Fibroblast of skin of scalp (primary cell): ENCODE measurements around the gene CALY. TPM values are rescaled to one million over a fixed set of nuclear protein-coding genes. Genes with fewer than 3 reads are reported as not detected.
"Not testable (repeated sequence)": the region's sequence is repeated elsewhere in the genome, so short reads cannot be mapped to it uniquely, and the experiment has no call there.

Experiments
- DNase-seq: peaks from one replicate; pipeline ENCODE4 v3.0.0-alpha.2; 2013
- polyA plus RNA-seq, 2 experiments: library from polyadenylated mRNA; unstranded; fragments of 120-200 nt; gene quantifications; one replicate each; pipeline ENCODE4 v1.2.1, GENCODE V29; 2013; ENCODE audit not compliant: insufficient read length in 2 of 2

Gene CALY, protein sequence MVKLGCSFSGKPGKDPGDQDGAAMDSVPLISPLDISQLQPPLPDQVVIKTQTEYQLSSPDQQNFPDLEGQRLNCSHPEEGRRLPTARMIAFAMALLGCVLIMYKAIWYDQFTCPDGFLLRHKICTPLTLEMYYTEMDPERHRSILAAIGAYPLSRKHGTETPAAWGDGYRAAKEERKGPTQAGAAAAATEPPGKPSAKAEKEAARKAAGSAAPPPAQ
- 0.23 TPM for polyA plus RNA-seq (2013, experiment 1 of 2; ENCODE audit: insufficient read length)
- polyA plus RNA-seq (2013, experiment 2 of 2; ENCODE audit: insufficient read length): 0.78 TPM

DNA sequence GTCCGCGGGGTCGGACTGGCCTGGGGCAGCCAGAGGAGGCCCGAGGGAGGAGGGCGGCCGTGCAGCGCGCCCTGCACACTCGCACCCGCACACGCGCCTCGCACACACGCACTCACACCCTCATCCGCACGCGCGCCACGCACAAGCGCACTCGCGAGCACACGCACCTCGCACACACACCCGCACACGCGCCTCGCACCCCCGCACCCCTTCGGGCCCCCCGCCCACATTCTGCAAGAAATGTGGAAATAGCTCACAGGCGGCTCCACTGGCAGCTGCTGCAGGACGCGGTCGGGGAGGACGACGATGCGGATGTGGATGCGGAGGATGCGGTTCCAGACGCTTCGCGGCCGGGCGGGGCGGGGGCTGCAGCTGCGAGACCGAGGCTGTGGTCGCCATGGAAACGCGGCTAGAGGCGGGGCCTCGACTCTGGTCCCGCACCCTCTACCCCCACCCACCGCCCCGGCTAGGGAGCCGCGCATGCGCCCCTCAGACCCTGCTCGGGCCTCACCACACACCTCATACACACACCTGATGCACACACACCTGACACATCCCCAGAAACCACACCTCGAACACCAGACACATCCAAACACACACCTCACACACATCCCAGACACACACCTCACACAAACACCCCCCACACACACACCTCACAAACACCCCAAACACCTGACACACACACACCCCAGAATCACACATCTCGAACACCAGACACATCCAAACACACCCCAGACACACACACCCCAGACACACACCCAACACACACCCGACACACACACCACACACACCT is at the start of gene CALY:
Gene CALY, minus strand, starts transcription at position 320 of the 793 bp plus-strand sequence. CDS start 7,907 bp downstream, outside the sequence.
- DNase-seq: no peak

DNA sequence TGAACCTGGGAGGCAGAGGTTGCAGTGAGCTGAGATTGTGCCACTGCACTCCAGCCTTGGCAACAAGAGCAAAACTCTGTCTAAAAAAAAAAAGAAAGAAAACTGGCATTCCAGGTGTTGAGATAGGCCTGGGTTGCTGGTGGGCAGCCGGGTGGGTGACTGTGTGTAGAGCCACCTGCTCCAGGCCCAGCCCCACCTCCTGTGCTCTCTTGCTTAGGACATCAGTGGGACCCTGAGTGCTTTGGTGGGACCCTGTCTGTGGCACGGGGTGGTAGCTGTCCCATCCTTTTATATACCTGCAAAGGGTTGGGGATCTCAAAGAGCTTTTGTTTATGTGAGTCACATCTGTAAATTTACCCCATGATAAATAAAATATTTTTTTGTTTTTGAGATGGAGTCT is 48.5 kb upstream of the CALY start:
- DNase-seq: no peak

DNA sequence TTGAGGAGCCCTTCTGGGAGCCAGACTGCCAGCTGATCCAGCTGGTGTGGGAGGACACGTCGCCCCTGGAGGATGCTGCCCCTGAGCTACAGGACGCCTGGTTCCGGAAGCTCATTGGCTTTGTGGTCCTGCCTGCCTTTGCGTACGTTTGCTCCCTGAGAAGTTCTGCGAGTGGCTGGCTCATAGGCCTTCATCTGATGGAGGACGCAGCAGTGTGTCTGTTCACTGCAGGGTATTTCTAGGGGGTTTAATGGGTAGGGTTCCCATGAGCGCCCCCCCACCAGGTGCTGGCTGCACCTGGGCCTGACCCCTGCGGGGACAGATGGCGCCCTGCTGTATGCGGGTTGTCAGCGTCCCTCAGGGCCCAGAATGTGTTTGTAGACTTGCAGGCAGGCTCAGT is 47.4 kb upstream of the CALY start:
- no peak for DNase-seq

DNA sequence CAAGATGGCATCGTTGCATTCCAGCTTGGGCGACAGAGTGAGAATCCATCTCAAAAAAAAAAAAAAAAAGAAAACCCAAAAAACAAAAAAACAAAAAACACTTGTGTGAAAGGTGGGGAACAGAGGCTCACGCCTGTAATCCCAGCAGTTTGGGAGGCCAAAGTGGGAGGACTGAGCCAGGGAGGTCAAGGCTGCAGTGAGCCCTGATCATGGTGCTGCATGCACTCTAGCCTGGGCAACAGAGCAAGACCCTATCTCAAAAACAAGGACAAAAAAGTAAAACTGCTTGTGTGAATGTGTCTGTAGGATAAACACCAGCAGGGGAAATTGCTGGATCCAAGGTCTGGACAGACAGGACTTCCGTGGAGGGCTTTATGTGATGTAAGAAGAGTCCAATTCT is 46.9 kb upstream of the CALY start:
- no peak for DNase-seq

DNA sequence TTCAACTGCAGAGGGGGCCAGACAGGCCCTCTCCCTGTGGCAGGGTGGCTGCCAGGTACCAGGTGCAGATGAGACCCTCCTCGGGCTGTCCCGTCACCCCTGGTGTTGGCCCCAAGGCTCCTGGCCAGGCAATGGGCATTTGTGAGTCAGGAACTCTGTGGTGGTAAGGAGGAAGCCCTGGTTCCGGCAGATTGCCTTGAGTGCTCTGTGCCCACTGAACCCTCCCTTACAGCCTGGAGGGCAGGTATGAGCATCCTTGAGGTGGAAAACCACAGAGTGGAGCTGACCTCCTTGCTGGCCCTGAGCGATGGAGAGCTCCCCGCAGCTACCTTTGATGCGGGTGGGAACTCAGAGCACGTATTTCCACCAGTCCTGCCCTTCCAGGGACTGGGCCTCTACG is 44.3 kb upstream of the CALY start:
- DNase-seq: no peak

DNA sequence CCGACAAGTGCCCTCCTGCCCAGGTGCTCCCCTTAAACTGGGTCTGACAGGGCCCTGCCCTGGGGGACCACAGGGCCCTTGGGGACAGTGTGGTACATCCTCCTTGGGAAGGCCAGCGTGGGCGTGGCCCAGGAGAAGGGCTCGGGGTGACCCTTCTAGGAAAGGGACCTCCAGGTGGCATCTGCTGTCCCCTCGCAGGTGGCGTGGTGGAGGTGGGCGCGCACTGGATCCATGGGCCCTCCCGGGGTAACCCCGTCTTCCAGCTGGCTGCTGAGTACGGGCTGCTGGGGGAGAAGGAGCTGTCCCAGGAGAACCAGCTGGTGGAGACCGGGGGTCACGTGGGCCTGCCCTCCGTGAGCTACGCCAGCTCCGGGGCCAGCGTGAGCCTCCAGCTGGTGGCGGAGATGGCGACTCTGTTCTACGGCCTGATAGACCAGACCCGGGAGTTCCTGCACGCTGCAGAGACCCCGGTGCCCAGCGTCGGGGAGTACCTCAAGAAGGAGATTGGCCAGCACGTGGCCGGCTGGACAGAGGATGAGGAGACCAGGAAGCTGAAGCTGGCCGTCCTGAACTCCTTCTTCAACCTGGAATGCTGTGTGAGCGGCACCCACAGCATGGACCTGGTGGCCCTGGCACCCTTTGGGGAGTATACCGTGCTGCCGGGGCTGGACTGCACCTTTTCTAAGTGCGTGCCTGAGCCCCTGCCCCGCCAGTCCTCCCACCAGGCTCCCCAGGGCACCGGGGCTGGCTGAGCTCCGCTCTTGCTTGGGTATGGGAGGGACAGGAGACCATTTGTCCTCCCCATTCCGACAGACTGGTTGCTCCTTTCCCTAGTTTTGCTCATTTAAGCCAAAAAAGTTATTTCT is 43.3 kb upstream of the CALY start:
- no peak for DNase-seq

DNA sequence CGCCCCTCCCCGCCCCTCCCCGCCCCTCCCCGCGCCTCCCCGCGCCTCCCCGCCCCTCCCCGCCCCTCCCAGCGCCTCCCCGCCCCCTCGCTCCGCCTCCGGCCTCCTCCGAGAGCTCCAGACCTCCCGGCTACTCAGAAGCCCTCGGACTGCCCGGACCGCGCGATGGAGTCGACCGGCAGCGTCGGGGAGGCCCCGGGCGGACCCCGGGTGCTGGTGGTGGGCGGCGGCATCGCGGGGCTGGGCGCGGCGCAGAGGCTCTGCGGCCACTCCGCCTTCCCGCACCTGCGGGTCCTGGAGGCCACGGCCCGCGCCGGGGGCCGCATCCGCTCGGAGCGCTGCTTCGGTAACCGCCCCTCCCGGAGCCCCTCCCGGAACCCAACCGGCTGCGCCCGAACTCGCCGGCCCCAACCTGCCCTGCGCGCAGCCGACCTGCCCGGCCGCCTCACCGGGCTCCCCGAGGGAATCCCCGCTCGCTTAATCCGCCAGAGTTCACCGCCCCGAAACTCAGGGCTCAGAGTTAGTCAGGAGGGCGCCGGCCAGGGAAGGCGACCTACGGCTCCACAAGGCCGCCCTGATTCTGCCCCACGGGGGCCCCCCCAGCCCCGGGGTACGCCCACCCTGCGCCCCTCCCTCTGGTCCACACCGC is 42.6 kb upstream of the CALY start, which contains the start of gene PAOX:
Gene PAOX, plus strand, starts transcription at position 111 of the 649 bp plus-strand sequence. Its CDS starts 55 bp downstream, at position 166.
- peak; percentile 62 for DNase-seq

DNA sequence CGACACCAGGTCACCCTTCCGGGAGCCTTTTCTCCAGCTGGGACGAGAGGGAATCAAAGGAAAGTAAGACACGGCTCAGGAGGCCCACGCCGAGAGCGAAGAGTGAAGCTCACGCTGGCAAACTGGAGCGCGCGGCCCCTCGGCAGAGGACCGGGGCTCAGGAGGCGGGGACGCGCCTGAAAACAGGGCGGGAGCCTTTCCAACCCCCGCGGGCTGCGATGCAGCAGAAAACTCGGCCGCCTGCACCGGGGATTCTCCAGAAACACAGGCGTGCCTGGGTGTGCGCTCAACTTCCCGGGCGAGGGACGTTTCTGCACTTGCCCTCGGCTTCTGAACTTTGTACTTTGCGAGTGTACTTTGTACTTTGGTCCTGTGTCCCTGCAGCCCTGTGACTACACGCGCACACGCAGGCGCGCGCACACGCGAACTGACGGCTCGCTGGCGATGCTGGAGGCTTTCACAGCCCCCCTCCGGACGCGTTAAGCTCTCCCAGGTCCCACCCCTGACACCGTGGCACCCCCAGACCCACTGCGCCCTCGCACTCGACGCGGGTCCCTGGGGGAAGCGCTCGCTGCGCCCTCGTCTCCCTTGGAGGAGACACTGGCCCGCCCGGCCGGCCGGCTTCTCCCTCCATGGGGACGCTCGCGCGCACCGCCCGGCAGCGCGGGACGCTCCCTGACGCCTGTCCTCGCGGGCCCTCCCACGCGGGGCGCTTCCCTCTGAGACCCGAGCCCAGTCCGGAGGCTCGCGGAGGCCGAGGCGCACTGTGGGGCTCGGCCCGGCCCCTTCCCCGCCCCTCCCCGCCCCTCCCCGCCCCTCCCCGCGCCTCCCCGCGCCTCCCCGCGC is 41.8 kb upstream of the CALY start:
- DNase-seq: peak; percentile 34

DNA sequence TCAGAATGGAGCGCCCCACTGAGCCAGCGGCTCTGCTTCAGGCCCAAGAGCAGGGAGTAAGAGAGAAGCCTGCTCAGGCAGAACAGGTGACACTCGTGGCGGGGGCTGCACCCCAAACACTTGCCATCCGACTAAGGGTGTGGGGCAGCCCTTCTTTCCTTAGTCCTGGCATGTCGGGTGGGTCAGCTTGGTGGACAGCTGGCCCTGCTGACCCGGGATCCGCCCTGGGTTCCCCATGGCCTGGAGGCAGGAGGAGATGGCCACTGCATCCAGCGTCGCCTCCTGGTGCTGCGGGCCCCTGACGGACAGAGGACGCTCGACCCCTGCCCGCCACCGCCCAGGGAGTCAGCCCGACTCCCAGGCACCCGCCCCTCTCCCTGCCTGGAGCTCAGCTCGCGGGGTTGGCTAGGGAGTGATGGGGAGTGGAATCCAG is 41.1 kb upstream of the CALY start:
- no peak for DNase-seq

DNA sequence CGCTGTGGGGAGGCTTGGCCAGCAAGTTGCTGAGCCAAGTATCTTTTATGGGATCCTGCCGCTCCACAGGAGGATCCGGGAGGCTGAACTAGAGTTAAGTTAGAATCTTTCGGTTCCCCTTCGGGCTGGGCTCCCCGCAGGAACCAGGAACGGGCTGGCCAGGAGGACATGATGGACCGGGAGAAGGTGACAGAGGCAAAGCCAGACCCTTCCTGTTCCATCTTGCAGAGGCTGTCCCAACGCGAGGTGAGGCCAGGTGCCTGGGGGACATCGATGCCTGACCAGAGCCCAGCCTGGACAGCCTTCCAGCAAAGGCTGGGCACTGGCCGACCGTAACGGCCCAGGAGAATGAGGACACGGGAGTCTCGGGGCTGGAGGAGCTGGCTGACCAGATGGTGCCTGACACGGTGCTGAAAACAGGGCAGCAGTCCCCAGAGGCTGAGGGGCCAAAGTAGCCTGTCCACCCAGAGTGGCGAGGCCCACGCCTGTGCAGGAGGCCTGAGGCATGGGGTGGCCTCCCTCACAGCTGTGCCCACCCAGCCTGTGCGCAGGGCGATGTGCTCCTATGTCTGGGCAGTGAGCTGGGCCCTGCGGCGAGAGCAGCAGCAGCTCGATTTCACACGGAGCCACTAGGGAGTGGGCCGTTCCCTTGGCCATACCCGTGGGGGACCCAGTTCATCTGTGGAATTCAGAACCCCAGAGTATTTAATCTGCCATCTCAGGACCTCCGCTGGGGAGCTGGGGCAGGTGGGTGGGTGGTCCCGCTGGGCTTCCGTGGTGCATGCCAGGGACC is 40.5 kb upstream of the CALY start:
- no peak for DNase-seq

DNA sequence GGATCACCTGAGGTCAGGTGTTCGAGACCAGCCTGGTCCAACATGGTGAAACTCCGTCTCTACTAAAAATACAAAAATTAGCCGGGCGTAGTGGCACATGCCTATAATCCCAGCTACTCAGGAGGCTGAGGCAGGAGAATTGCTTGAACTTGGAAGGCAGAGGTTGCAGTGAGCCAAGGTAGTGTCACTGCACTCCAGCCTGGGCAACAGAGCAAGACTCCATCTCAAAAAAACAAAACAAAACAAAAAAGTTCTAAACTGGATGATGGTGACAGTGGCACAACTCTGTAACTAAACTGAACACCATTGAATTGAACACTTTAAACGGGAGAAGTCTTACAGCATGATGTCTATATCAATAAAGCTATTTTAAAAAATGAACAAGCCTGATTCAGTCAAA is 39.5 kb upstream of the CALY start:
- not testable (repeated sequence) for DNase-seq

DNA sequence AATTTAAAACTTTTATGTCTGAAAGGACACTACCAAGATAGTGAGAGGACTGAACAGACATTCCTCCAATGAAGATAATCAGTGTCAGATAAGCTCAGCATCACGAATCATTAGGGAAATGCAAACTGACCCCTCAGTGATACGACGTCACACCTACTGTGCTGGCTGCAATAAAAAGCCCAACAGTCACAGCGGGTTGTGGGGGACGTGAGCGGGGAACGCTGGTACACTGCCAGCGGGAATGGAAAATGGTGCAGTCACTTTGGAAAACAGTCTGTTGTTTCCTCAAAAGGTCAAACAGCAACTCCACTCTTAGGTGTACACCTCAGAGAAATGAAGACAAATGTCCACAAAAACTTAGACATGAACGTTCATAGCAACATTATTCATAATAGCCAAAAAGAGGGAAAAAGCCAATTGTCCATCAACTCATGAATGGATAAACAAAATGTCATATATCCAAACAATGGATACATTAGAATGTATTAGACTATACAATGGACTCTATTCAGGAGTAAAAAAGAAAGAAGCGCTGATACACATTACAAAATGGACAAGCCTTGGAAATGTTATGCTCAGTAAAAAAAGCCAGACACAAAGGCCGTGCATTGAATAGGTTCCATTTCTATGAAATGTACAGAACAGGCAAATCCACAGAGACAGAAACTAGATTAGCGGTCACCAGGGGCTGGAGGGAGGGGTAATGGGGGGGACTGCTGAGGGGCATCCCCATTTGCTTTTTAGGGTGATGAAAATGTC is 38.8 kb upstream of the CALY start:
- no peak for DNase-seq

DNA sequence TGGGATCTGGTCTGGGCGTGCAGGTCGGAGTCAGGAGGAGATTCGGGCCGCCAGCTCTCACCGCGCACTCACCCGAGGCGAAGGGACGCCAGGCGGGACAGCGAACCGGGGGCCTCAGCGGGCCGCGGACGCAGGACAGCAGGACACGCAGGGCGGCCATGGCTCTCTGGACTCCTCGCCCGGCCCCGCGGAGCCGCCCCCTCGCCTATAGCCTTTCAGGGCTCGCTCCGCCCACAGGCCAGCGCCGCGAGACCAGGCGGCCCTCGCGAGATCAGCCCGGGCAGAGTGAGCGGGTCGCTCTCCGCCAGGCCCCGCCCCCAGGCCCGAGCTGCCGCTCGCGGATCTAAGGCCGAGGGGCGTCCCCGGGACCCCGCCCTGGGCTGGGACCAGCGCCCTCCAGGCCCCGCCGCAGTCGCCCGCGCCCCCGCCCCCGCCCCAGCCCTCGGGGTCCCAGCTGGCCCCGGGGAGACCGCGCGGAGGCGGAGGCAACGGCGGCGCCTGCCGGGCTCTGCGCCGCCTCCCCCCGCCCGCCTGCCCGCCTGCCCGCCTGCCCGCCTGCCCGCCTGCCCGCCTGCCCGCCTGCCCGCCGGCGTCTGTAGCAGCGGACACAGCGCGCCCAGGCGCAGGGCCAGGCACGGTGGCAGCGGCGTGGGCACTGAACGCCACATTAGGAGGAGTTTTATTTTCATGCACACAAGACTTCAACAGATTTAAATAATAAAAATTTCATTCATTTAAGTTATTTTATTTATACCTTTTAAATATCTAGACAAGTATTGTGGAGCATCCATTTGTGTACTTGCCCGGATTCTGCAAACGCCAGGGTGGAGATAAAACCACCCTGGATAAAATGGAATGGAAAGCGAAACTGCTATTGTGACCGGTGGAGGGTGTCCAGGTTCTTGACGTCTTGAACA is 36.7 kb upstream of the CALY start, which contains the start of gene ECHS1:
Gene ECHS1, minus strand, starts transcription at position 181 of the 917 bp plus-strand sequence. Its CDS starts 21 bp downstream, at position 160.
- peak; percentile 92 for DNase-seq

DNA sequence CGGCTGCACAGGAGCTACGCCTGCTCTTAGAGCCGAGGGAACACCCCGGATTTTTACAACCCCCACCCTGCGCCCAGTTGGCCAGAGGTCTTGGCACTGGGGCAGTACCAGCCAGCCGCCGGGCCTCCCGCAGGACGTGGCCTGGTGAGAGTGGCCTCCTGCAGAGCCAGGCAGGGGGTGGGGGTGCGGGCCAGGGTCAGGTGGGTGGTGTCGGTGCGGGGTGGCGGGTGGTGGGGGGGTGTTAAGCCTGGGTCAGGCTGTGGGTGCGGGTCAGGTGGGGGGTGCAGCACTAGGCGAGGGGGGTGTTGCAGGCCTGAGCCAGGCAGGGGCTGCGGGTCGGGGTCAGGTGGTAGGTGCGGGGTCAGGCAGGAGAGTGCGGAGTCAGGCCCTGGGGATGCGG is 35.8 kb upstream of the CALY start:
- no peak for DNase-seq

DNA sequence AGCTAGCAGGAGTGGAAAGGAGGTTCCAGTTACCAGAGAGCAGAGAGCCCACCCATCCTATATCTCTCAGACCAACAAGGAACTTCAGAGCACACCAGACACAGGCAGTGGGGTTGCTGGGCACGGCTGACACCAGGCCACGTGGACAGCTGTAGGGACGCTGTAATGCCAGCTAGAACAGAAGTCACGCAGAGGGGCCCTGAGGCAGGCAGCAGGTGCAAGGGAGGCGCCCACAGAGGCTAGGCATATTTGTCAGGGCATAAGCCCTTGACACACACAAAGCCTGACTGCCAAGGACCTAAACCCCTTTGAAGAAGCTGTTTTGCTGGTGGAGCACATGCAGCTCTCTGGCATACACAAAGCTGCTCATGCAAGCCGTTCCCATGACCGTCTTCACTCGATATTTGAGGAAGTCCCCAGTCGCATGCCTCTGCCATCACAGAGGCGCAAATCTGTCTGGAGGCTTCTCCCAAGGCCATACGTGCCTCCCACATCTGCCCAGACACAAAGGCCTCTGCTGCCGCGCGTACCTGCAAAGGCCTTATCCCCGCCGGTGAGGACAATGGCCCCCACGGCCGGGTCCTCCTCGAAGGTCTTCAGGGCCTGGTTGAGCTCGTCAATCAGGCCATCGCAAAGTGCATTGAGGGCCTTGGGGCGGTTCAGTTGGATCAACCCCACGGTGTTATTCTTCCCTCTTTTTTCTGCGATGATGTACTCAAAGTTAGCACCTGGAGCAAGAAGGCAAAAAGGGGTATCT is 33.5 kb upstream of the CALY start:
- DNase-seq: no peak

DNA sequence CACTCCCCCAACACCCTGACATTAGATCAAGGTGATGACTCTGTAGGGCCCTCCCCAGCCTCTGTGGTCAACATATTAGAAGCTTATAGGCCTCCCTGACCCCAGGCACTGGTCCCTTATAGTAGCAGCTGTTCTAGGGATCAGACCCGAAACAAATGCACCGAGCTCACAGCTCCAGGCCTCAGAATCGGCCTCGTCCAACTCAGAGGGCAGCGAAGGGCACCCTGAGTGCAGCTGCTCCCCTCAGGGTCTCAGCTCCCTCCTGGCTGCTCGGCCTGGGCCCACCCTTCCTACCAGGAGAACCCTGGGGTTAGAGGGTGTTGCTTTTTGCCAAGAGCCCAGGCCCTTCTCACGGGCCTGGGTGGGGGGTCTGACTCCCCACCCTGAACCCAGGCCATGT is 31.5 kb upstream of the CALY start:
- DNase-seq: no peak

DNA sequence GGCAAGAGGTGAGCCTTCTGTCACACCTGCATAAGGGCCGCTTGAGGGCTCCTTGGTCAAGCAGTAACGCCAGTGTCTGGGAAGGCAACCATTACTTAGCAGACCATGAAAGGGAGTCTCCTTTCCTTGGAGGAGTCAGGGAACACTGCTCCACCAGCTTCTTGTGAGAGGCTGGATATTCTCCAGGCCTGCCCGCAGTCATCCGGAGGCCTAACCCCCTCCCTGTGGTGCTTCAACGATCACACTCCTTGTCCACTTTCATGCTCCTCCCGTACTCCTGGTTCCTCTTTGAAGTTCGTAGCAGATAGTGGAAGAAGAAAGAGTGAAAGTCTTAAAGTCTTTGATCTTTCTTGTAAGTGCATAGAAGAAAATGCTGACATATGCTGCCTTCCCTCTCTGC is 30.8 kb upstream of the CALY start:
- DNase-seq: not testable (repeated sequence)

DNA sequence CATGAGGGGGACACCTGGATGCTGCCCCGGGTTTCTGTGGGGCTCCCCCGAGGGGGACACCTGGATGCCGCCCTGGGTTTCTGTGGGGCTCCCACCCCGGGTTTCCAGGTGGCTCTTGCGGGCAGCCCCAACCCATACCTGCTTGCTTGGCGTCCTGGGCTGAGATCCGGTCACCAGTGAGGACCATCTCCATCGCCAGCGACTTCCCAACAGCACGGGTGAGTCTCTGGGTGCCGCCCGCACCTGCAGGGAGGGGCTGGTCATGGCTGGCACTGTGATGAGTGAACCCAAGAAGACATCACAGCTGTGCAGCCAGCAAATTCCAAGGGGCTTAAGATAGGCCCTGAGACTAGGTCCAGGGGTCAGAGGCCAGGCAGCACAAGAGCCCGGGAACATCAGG is 30.1 kb upstream of the CALY start:
- no peak for DNase-seq
